Measurements from ENCODE around the gene MAS1. TPM values are rescaled to one million over a fixed set of nuclear protein-coding genes. Genes with fewer than 3 reads are reported as not detected.

The MAS1 gene
- total RNA-seq, 1 donor from 2014 or later, result not detected

- DNase-seq (no peak), ATAC-seq (no peak)
- intact Hi-C loops (cut with DNase I), result no loop called here
Observed at GRCh38 chr6:159931846-159932245, 41.1 kb downstream of the MAS1 start.

GRCh38 chr6:159933077-159933476 is 42.3 kb downstream of the MAS1 start:
- ATAC-seq (no peak), DNase-seq (no peak)
- H3K4me1 ChIP-seq, result peaks cover 5% of the 10 kb centered on the region
- peaks cover 4% of the 10 kb centered on the region for H3K9me3 ChIP-seq
- no peaks in the 10 kb centered on the region for H3K36me3 ChIP-seq
- H3K27me3 ChIP-seq, result no peaks in the 10 kb centered on the region
- H3K27ac ChIP-seq, result no peak overlapping the region
- no peak for TF ChIP-seq CTCF (IDR thresholded peaks at IDR 0.05)
- no peak overlapping the region for H3K4me3 ChIP-seq
- intact Hi-C loops (cut with DNase I), result no loop called here

More at GRCh38 chr6:159931846-159932245, 41.1 kb downstream of the MAS1 start:
- TF ChIP-seq CTCF (IDR thresholded peaks at IDR 0.05), result no peak
- Histone ChIP-seq H3K4me3 (no peak overlapping the region), H3K27me3 (no peaks in the 10 kb centered on the region), H3K27ac (no peak overlapping the region), H3K4me1 (peaks cover 5% of the 10 kb centered on the region), H3K36me3 (no peaks in the 10 kb centered on the region), H3K9me3 (peaks cover 4% of the 10 kb centered on the region)

- ATAC-seq (no peak), DNase-seq (no peak)
- Histone ChIP-seq H3K27me3 (no peaks in the 10 kb centered on the region), H3K36me3 (no peaks in the 10 kb centered on the region), H3K9me3 (peaks cover 4% of the 10 kb centered on the region), H3K4me1 (peaks cover 5% of the 10 kb centered on the region), H3K27ac (no peak overlapping the region), H3K4me3 (no peak overlapping the region)
- no peak for TF ChIP-seq CTCF (IDR thresholded peaks at IDR 0.05)
- intact Hi-C loops (cut with DNase I), result no loop called here
Observed at GRCh38 chr6:159934181-159934580, 43.4 kb downstream of the MAS1 start.

GRCh38 chr6:159935065-159935464 is 44.3 kb downstream of the MAS1 start:
- Histone ChIP-seq H3K36me3 (no peaks in the 10 kb centered on the region), H3K4me1 (no peaks in the 10 kb centered on the region), H3K4me3 (no peak overlapping the region), H3K27ac (no peak overlapping the region), H3K27me3 (no peaks in the 10 kb centered on the region), H3K9me3 (peaks cover 4% of the 10 kb centered on the region)
- TF ChIP-seq CTCF (IDR thresholded peaks at IDR 0.05), result no peak
- intact Hi-C loops (cut with DNase I), result no loop called here
- DNase-seq, result no peak
- no peak for ATAC-seq

- intact Hi-C loops (cut with DNase I), result no loop called here
- no peak for DNase-seq
- Histone ChIP-seq H3K27me3 (no peaks in the 10 kb centered on the region), H3K9me3 (peaks cover 4% of the 10 kb centered on the region), H3K36me3 (no peaks in the 10 kb centered on the region), H3K4me1 (no peaks in the 10 kb centered on the region), H3K4me3 (no peak overlapping the region), H3K27ac (no peak overlapping the region)
- no peak for ATAC-seq
- TF ChIP-seq CTCF (IDR thresholded peaks at IDR 0.05), result no peak
Observed at GRCh38 chr6:159935633-159936032, 44.8 kb downstream of the MAS1 start.

GRCh38 chr6:159939591-159940016 is 48.8 kb downstream of the MAS1 start:
- TF ChIP-seq CTCF (IDR thresholded peaks at IDR 0.05), result no peak
- Histone ChIP-seq H3K27me3 (no peaks in the 10 kb centered on the region), H3K4me3 (no peak overlapping the region), H3K4me1 (peaks cover 11% of the 10 kb centered on the region), H3K9me3 (peaks cover 4% of the 10 kb centered on the region), H3K27ac (no peak overlapping the region), H3K36me3 (no peaks in the 10 kb centered on the region)
- DNase-seq (no peak), ATAC-seq (no peak)
- intact Hi-C loops (cut with DNase I), result no loop called here
